HG03060 (cell line): ENCODE results near the gene ARHGAP44.

Source experiments
- ATAC-seq: cut with Tn5 transposase; IDR thresholded peaks from one replicate; pipeline ENCODE4 v1.9.1; 2021; ENCODE audit warnings: low read depth, moderate number of reproducible peaks; ENCODE audit not compliant: unreplicated experiment

Gene ARHGAP44

GRCh38 chr17:13014801-13015200, 225.5 kb downstream of the ARHGAP44 start:
- no peak for ATAC-seq

GRCh38 chr17:13016881-13017654, 227.8 kb downstream of the ARHGAP44 start:
- no peak for ATAC-seq

- peak; percentile 93 for ATAC-seq
Observed at GRCh38 chr17:13017655-13018459, 228.6 kb downstream of the ARHGAP44 start, which contains the start of gene ELAC2. Gene ELAC2, minus strand, starts transcription at chr17:13018027. Its CDS starts 80 bp downstream, at chr17:13017947.

GRCh38 chr17:13024016-13024415, 234.7 kb downstream of the ARHGAP44 start:
- ATAC-seq = no peak

GRCh38 chr17:13024526-13025257, 235.4 kb downstream of the ARHGAP44 start:
- no peak for ATAC-seq

- no peak for ATAC-seq
Observed at GRCh38 chr17:13025258-13025627, 235.9 kb downstream of the ARHGAP44 start.

GRCh38 chr17:13025687-13026086, 236.4 kb downstream of the ARHGAP44 start:
- ATAC-seq = no peak

- ATAC-seq = no peak
Observed at GRCh38 chr17:13027246-13027645, 237.9 kb downstream of the ARHGAP44 start.

- ATAC-seq = no peak
Observed at GRCh38 chr17:13029340-13029739, 240.0 kb downstream of the ARHGAP44 start.

GRCh38 chr17:13030056-13030455, 240.8 kb downstream of the ARHGAP44 start:
- no peak for ATAC-seq

GRCh38 chr17:13030459-13031300, 241.4 kb downstream of the ARHGAP44 start:
- ATAC-seq = no peak

GRCh38 chr17:13031718-13032350, 242.5 kb downstream of the ARHGAP44 start:
- no peak for ATAC-seq

- no peak for ATAC-seq
Observed at GRCh38 chr17:13035420-13035819, 246.1 kb downstream of the ARHGAP44 start.

- ATAC-seq = no peak
Observed at GRCh38 chr17:13036751-13037150, 247.5 kb downstream of the ARHGAP44 start.

- no peak for ATAC-seq
Observed at GRCh38 chr17:13038931-13039665, 249.8 kb downstream of the ARHGAP44 start.
